ENCODE measurements around the gene GBP1. TPM values are rescaled to one million over a fixed set of nuclear protein-coding genes. Genes with fewer than 3 reads are reported as not detected.

Gene GBP1
- total and polyA plus RNA-seq, 2 experiments from 2014 or later = 0.13 TPM; not detected in 1

GRCh38 chr1:89098857-89099256 lies 33.8 kb upstream of the GBP1 start:
- Mint-ChIP-seq H3K36me3 (ENCODE audit: low read depth) (peaks cover 13% of the 10 kb centered on the region; the same call in 2 of the 3 replicates), H3K27ac (no peak overlapping the region), H3K9me3 (peaks cover 20% of the 10 kb centered on the region), H3K4me1 (peaks cover 3% of the 10 kb centered on the region; the same call in 2 of the 3 replicates), H3K4me3 (no peak overlapping the region), H3K27me3 (ENCODE audit: insufficient read depth, low read depth, poor library complexity) (peaks cover 2% of the 10 kb centered on the region)
- H3K36me3 ChIP-seq (ENCODE audit: insufficient read depth) = peaks cover 19% of the 10 kb centered on the region; the same call in 1 of the 2 replicates
- no peak overlapping the region for H3K4me3 ChIP-seq
- H2AFZ ChIP-seq = no peak overlapping the region
- H3K27ac ChIP-seq (ENCODE audit: low read depth) = no peak overlapping the region
- H3K4me2 ChIP-seq = no peak overlapping the region
- TF ChIP-seq EZH2phosphoT487 (IDR thresholded peaks at IDR 0.05; ENCODE audit: unreplicated experiment) (no peak), EZH2 (IDR thresholded peaks at IDR 0.05; ENCODE audit: low read depth, unreplicated experiment) (no peak), JUNB (IDR thresholded peaks at IDR 0.05; ENCODE audit: unreplicated experiment) (no peak), NANOG (IDR thresholded peaks at IDR 0.05; ENCODE audit: borderline replicate concordance) (no peak), CREB1 (CRISPR knock-in tag; IDR thresholded peaks at IDR 0.05; ENCODE audit: low read depth) (no peak)
- TF ChIP-seq, protein P1, sequence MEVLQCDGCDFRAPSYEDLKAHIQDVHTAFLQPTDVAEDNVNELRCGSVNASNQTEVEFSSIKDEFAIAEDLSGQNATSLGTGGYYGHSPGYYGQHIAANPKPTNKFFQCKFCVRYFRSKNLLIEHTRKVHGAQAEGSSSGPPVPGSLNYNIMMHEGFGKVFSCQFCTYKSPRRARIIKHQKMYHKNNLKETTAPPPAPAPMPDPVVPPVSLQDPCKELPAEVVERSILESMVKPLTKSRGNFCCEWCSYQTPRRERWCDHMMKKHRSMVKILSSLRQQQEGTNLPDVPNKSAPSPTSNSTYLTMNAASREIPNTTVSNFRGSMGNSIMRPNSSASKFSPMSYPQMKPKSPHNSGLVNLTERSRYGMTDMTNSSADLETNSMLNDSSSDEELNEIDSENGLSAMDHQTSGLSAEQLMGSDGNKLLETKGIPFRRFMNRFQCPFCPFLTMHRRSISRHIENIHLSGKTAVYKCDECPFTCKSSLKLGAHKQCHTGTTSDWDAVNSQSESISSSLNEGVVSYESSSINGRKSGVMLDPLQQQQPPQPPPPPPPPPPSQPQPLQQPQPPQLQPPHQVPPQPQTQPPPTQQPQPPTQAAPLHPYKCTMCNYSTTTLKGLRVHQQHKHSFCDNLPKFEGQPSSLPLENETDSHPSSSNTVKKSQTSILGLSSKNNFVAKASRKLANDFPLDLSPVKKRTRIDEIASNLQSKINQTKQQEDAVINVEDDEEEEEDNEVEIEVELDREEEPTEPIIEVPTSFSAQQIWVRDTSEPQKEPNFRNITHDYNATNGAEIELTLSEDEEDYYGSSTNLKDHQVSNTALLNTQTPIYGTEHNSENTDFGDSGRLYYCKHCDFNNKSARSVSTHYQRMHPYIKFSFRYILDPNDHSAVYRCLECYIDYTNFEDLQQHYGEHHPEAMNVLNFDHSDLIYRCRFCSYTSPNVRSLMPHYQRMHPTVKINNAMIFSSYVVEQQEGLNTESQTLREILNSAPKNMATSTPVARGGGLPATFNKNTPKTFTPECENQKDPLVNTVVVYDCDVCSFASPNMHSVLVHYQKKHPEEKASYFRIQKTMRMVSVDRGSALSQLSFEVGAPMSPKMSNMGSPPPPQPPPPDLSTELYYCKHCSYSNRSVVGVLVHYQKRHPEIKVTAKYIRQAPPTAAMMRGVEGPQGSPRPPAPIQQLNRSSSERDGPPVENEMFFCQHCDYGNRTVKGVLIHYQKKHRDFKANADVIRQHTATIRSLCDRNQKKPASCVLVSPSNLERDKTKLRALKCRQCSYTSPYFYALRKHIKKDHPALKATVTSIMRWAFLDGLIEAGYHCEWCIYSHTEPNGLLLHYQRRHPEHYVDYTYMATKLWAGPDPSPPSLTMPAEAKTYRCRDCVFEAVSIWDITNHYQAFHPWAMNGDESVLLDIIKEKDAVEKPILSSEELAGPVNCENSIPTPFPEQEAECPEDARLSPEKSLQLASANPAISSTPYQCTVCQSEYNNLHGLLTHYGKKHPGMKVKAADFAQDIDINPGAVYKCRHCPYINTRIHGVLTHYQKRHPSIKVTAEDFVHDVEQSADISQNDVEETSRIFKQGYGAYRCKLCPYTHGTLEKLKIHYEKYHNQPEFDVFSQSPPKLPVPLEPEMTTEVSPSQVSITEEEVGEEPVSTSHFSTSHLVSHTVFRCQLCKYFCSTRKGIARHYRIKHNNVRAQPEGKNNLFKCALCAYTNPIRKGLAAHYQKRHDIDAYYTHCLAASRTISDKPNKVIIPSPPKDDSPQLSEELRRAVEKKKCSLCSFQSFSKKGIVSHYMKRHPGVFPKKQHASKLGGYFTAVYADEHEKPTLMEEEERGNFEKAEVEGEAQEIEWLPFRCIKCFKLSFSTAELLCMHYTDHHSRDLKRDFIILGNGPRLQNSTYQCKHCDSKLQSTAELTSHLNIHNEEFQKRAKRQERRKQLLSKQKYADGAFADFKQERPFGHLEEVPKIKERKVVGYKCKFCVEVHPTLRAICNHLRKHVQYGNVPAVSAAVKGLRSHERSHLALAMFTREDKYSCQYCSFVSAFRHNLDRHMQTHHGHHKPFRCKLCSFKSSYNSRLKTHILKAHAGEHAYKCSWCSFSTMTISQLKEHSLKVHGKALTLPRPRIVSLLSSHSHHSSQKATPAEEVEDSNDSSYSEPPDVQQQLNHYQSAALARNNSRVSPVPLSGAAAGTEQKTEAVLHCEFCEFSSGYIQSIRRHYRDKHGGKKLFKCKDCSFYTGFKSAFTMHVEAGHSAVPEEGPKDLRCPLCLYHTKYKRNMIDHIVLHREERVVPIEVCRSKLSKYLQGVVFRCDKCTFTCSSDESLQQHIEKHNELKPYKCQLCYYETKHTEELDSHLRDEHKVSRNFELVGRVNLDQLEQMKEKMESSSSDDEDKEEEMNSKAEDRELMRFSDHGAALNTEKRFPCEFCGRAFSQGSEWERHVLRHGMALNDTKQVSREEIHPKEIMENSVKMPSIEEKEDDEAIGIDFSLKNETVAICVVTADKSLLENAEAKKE (CRISPR knock-in tag; IDR thresholded peaks at IDR 0.05) = no peak
- TF ChIP-seq, protein P2, sequence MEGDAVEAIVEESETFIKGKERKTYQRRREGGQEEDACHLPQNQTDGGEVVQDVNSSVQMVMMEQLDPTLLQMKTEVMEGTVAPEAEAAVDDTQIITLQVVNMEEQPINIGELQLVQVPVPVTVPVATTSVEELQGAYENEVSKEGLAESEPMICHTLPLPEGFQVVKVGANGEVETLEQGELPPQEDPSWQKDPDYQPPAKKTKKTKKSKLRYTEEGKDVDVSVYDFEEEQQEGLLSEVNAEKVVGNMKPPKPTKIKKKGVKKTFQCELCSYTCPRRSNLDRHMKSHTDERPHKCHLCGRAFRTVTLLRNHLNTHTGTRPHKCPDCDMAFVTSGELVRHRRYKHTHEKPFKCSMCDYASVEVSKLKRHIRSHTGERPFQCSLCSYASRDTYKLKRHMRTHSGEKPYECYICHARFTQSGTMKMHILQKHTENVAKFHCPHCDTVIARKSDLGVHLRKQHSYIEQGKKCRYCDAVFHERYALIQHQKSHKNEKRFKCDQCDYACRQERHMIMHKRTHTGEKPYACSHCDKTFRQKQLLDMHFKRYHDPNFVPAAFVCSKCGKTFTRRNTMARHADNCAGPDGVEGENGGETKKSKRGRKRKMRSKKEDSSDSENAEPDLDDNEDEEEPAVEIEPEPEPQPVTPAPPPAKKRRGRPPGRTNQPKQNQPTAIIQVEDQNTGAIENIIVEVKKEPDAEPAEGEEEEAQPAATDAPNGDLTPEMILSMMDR (conservative IDR thresholded peaks at IDR 0.05; ENCODE audit: low read depth in 2 of 2) = no peak
- TF ChIP-seq, protein P3, sequence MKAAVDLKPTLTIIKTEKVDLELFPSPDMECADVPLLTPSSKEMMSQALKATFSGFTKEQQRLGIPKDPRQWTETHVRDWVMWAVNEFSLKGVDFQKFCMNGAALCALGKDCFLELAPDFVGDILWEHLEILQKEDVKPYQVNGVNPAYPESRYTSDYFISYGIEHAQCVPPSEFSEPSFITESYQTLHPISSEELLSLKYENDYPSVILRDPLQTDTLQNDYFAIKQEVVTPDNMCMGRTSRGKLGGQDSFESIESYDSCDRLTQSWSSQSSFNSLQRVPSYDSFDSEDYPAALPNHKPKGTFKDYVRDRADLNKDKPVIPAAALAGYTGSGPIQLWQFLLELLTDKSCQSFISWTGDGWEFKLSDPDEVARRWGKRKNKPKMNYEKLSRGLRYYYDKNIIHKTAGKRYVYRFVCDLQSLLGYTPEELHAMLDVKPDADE (IDR thresholded peaks at IDR 0.05) = no peak
- H3K9me2 ChIP-seq (ENCODE audit: insufficient read depth) = peaks cover 11% of the 10 kb centered on the region; the same call in 1 of the 2 replicates
- H3K27me3 ChIP-seq (ENCODE audit: insufficient read depth) = no peaks in the 10 kb centered on the region
- no peaks in the 10 kb centered on the region for H3F3A ChIP-seq (replicated peaks; ENCODE audit: low read depth)
- ATAC-seq (no peak), DNase-seq (ENCODE audit: low spot score) (no peak)
- peaks cover 7% of the 10 kb centered on the region; the same call in 1 of the 2 replicates for H3K4me1 ChIP-seq (ENCODE audit: insufficient read depth)
- no peaks in the 10 kb centered on the region for H4K20me1 ChIP-seq (replicated peaks; ENCODE audit: insufficient read depth)
- H3K79me2 ChIP-seq (replicated peaks; ENCODE audit: insufficient read depth) = no peaks in the 10 kb centered on the region

Data from GM23338 (cell line).